GM23338 (cell line): ENCODE data around the gene PRDM5. TPM values are rescaled to one million over a fixed set of nuclear protein-coding genes. Genes with fewer than 3 reads are reported as not detected.

ENCODE experiments used
- ATAC-seq: fragments of 200-7000 bp; cut with Tn5 transposase; 3 replicates; pipeline ENCODE4 v1.9.1; 2020
- DNase-seq: peaks from one replicate; pipeline ENCODE4 v3.0.0-alpha.2; 2015; ENCODE audit warnings: low spot score
- H2AFZ ChIP-seq: fragments of 200-600 bp; sonication (generic); 2 replicates; pipeline ENCODE4 v1.8.0; 2016; ENCODE audit warnings: antibody characterized with exemption, mild to moderate bottlenecking, moderate library complexity
- H3F3A ChIP-seq: fragments of 200-600 bp; sonication (generic); replicated peaks from 2 replicates; pipeline ENCODE4 v1.8.0; 2017; ENCODE audit warnings: antibody characterized with exemption, mixed run types, low read depth
- H3K27ac ChIP-seq: fragments of 200-600 bp; sonication (generic); 2 replicates; pipeline ENCODE4 v1.6.1; 2016; ENCODE audit warnings: low read depth
- H3K27me3 ChIP-seq: fragments of 200-600 bp; sonication (generic); 2 replicates; pipeline ENCODE4 v1.8.0; 2016; ENCODE audit warnings: mild to moderate bottlenecking, mixed run types, moderate library complexity; ENCODE audit not compliant: insufficient read depth
- H3K36me3 ChIP-seq: fragments of 200-600 bp; sonication (generic); 2 replicates; pipeline ENCODE4 v1.8.0; 2016; ENCODE audit warnings: mild to moderate bottlenecking; ENCODE audit not compliant: insufficient read depth
- H3K4me1 ChIP-seq: fragments of 200-600 bp; sonication (generic); 2 replicates; pipeline ENCODE4 v1.8.0; 2016; ENCODE audit warnings: mild to moderate bottlenecking, moderate library complexity; ENCODE audit not compliant: insufficient read depth
- H3K4me2 ChIP-seq: fragments of 200-600 bp; sonication (generic); 2 replicates; pipeline ENCODE4 v1.7.1; 2017; ENCODE audit warnings: mixed run types
- H3K4me3 ChIP-seq: fragments of 200-600 bp; sonication (generic); 2 replicates; pipeline ENCODE4 v1.6.1; 2016; ENCODE audit warnings: mixed run types
- H3K79me2 ChIP-seq: fragments of 200-600 bp; sonication (generic); replicated peaks from 2 replicates; pipeline ENCODE4 v1.8.0; 2017; ENCODE audit warnings: mild to moderate bottlenecking; ENCODE audit not compliant: insufficient read depth
- H3K9me2 ChIP-seq: fragments of 200-600 bp; sonication (generic); 2 replicates; pipeline ENCODE4 v1.8.0; 2017; ENCODE audit not compliant: insufficient read depth
- H4K20me1 ChIP-seq: fragments of 200-600 bp; sonication (generic); replicated peaks from 2 replicates; pipeline ENCODE4 v1.8.0; 2017; ENCODE audit warnings: mild to moderate bottlenecking; ENCODE audit not compliant: insufficient read depth
- H3K27ac Mint-ChIP-seq: 2 replicates; pipeline ENCODE4 v1.8.0; 2020; ENCODE audit warnings: inconsistent platforms, mild to moderate bottlenecking, moderate library complexity, mixed read lengths
- H3K27me3 Mint-ChIP-seq: 3 replicates; pipeline ENCODE4 v1.8.0; 2022; ENCODE audit warnings: low read depth, mild to moderate bottlenecking, moderate library complexity, mixed read lengths, inconsistent platforms; ENCODE audit not compliant: insufficient read depth, poor library complexity
- H3K36me3 Mint-ChIP-seq: 3 replicates; pipeline ENCODE4 v1.8.0; 2021; ENCODE audit warnings: low read depth, mild to moderate bottlenecking, inconsistent platforms, moderate library complexity, mixed read lengths
- H3K4me1 Mint-ChIP-seq: 3 replicates; pipeline ENCODE4 v1.8.0; 2020; ENCODE audit warnings: mild to moderate bottlenecking, inconsistent platforms, mixed read lengths
- H3K4me3 Mint-ChIP-seq: 3 replicates; pipeline ENCODE4 v1.8.0; 2021; ENCODE audit warnings: moderate library complexity, mild to moderate bottlenecking, inconsistent platforms, mixed read lengths
- H3K9me3 Mint-ChIP-seq: 3 replicates; pipeline ENCODE4 v1.8.0; 2020; ENCODE audit warnings: moderate library complexity, mild to moderate bottlenecking, inconsistent platforms, mixed read lengths
- ETS1 ChIP-seq: IDR thresholded peaks from 2 replicates; pipeline ENCODE4 v1.6.1; 2016; ENCODE audit warnings: antibody characterized with exemption
- EZH2 ChIP-seq: fragments of 200-600 bp; sonication (generic); IDR thresholded peaks from one replicate; pipeline ENCODE4 v1.8.0; 2017; ENCODE audit warnings: antibody characterized with exemption, mild to moderate bottlenecking, low read depth; ENCODE audit not compliant: unreplicated experiment
- JUNB ChIP-seq: IDR thresholded peaks from one replicate; pipeline ENCODE4 v1.6.1; 2016; ENCODE audit warnings: antibody characterized with exemption; ENCODE audit not compliant: unreplicated experiment
- NANOG ChIP-seq: IDR thresholded peaks from 2 replicates; pipeline ENCODE4 v1.6.1; 2016; ENCODE audit warnings: antibody characterized with exemption, borderline replicate concordance
- REST ChIP-seq: IDR thresholded peaks from one replicate; pipeline ENCODE4 v1.6.1; 2018; ENCODE audit warnings: antibody characterized with exemption; ENCODE audit not compliant: unreplicated experiment
- ZNF114 ChIP-seq: fragments of 250-450 bp; sonication (Bioruptor Pico); IDR thresholded peaks from 2 replicates; pipeline ENCODE4 v1.5.0; 2020; ENCODE audit warnings: mild to moderate bottlenecking, moderate library complexity
- ZNF331 ChIP-seq: fragments of 250-450 bp; sonication (Bioruptor Pico); IDR thresholded peaks from 2 replicates; pipeline ENCODE4 v1.5.0; 2020; ENCODE audit warnings: low read depth, mild to moderate bottlenecking, moderate library complexity
- ZNF462 ChIP-seq: fragments of 250-450 bp; sonication (Bioruptor Pico); IDR thresholded peaks from 2 replicates; pipeline ENCODE4 v1.5.0; 2020; ENCODE audit warnings: mild to moderate bottlenecking, moderate library complexity
- polyA plus RNA-seq: library from polyadenylated mRNA; unstranded; fragments of >200 nt; fragmentation: Nextera tagmentation; extraction: Ambion mirVana; gene quantifications from 2 replicates; pipeline ENCODE4 v1.2.1, GENCODE V29; 2016
- total RNA-seq: library from RNA; depleted of rRNA; stranded (reverse); fragments of >200 nt; shearing (Covaris generic); gene quantifications from 2 replicates; pipeline ENCODE4 v1.2.3, GENCODE V29; 2014

Gene PRDM5
- total and polyA plus RNA-seq, 2 experiments from 2014 or later, result 11.2 to 40.4 TPM

- Mint-ChIP-seq H3K4me3 (no peak overlapping the region), H3K36me3 (peaks cover 12% of the 10 kb centered on the region), H3K27me3 (peaks cover 3% of the 10 kb centered on the region), H3K9me3 (peaks cover 7% of the 10 kb centered on the region; the same call in 1 of the 3 replicates), H3K4me1 (peaks cover 7% of the 10 kb centered on the region; the same call in 2 of the 3 replicates), H3K27ac (no peak overlapping the region)
- DNase-seq (no peak), ATAC-seq (no peak)
- Histone ChIP-seq H2AFZ (no peak overlapping the region), H3K79me2 (no peaks in the 10 kb centered on the region), H3K4me3 (no peak overlapping the region), H3K4me2 (no peak overlapping the region), H3K27me3 (no peaks in the 10 kb centered on the region), H3K27ac (no peak overlapping the region), H3K4me1 (no peaks in the 10 kb centered on the region), H3K36me3 (no peaks in the 10 kb centered on the region; the same call in 1 of the 2 replicates), H3F3A (no peaks in the 10 kb centered on the region), H4K20me1 (no peaks in the 10 kb centered on the region), H3K9me2 (no peaks in the 10 kb centered on the region)
- TF ChIP-seq ETS1, result no peak
- no peak for TF ChIP-seq ZNF114 (CRISPR knock-in tag)
- no peak for TF ChIP-seq REST
- TF ChIP-seq ZNF462 (CRISPR knock-in tag), result no peak
- no peak for TF ChIP-seq JUNB
- TF ChIP-seq ZNF331 (CRISPR knock-in tag), result no peak
- no peak for TF ChIP-seq EZH2
- TF ChIP-seq NANOG, result no peak
Observed at GRCh38 chr4:120801137-120801758, 121.3 kb downstream of the PRDM5 start.
